AG04450 (cell line): Measurements from ENCODE around the gene ERBB2. TPM values are rescaled to one million over a fixed set of nuclear protein-coding genes. Genes with fewer than 3 reads are reported as not detected.

Experiments
- CTCF ChIA-PET: fragments of 300-600, 350-600 bp; formaldehyde crosslinking; extraction: SDS; loops from one replicate; lab custom pipeline; 2022; ENCODE audit warnings: antibody characterized with exemption, inconsistent platforms; lab: Charles Lee
- POLR2A ChIA-PET: fragments of 350-600 bp; formaldehyde crosslinking; extraction: SDS; loops from one replicate; lab custom pipeline; 2021; ENCODE audit warnings: antibody characterized with exemption, inconsistent platforms; lab: Yijun Ruan, JAX
- DNase-seq: peaks from one replicate; pipeline ENCODE4 v3.0.0-alpha.2; 2011; ENCODE audit warnings: low read depth, low spot score
- H3K27ac ChIP-seq: one replicate; pipeline ENCODE4 v1.5.1; 2012; ENCODE audit warnings: low read depth, low read length, control low read depth
- H3K27me3 ChIP-seq: one replicate; pipeline ENCODE4 v1.6.0; 2012; ENCODE audit warnings: low read length; ENCODE audit not compliant: control insufficient read depth, insufficient read depth
- H3K4me3 ChIP-seq: 2 replicates; pipeline ENCODE4 v1.5.1; 2011; ENCODE audit warnings: mild to moderate bottlenecking, low read depth, low read length, control low read depth
- H3K9me3 ChIP-seq: 2 replicates; pipeline ENCODE4 v1.5.1; 2012; ENCODE audit warnings: low read length; ENCODE audit not compliant: control insufficient read depth, insufficient read depth
- CTCF ChIP-seq: IDR thresholded peaks from 2 replicates; pipeline ENCODE4 v1.5.1; 2011; ENCODE audit warnings: low read depth, low read length, control low read depth, inconsistent platforms
- polyA plus RNA-seq: library from polyadenylated mRNA; depleted of rRNA; stranded (reverse); fragments of >200 nt; gene quantifications from 2 replicates; pipeline ENCODE4 v1.2.3, GENCODE V29; 2011

ERBB2 gene
- polyA plus RNA-seq, 1 experiment = 21.2 TPM

GRCh38 chr17:39740357-39741111, 40.7 kb downstream of the ERBB2 start:
- CTCF ChIA-PET = no interaction called here
- POLR2A ChIA-PET = no interaction called here
- Histone ChIP-seq H3K27me3 (peaks cover 37% of the 10 kb centered on the region), H3K4me3 (no peak overlapping the region), H3K27ac (no peak overlapping the region), H3K9me3 (no peaks in the 10 kb centered on the region; the same call in 1 of the 2 replicates)
- DNase-seq = no peak
- no peak for TF ChIP-seq CTCF

GRCh38 chr17:39742126-39742855, 42.4 kb downstream of the ERBB2 start:
- POLR2A ChIA-PET = no interaction called here
- Histone ChIP-seq H3K27me3 (peaks cover 31% of the 10 kb centered on the region), H3K27ac (no peak overlapping the region), H3K9me3 (no peaks in the 10 kb centered on the region; the same call in 1 of the 2 replicates), H3K4me3 (no peak overlapping the region)
- TF ChIP-seq CTCF = no peak
- CTCF ChIA-PET = interaction anchor here (0.6 to 1.1 kb wide), 2 partner anchors 11 to 119 kb away, joined by 3 read pairs; no protein-coding TSS in a partner anchor
- DNase-seq = no peak

GRCh38 chr17:39742856-39743436, 43.1 kb downstream of the ERBB2 start:
- TF ChIP-seq CTCF = no peak
- DNase-seq = no peak
- Histone ChIP-seq H3K27me3 (peaks cover 27% of the 10 kb centered on the region), H3K4me3 (no peak overlapping the region), H3K27ac (no peak overlapping the region), H3K9me3 (no peaks in the 10 kb centered on the region)
- ChIA-PET POLR2A (no interaction called here), CTCF (interaction anchor here (0.6 to 1.1 kb wide), 2 partner anchors 12 to 120 kb away, joined by 3 read pairs; no protein-coding TSS in a partner anchor)

- Histone ChIP-seq H3K4me3 (no peak overlapping the region), H3K9me3 (no peaks in the 10 kb centered on the region), H3K27me3 (peaks cover 18% of the 10 kb centered on the region), H3K27ac (no peak overlapping the region)
- TF ChIP-seq CTCF = no peak
- POLR2A ChIA-PET = no interaction called here
- no peak for DNase-seq
- CTCF ChIA-PET = interaction anchor here (0.6 kb wide), 1 partner anchor 123 kb away, joined by 10 read pairs; no protein-coding TSS in a partner anchor
These were observed 44.4 kb downstream of the ERBB2 start for GRCh38 chr17:39744075-39744835.
